SKM-1 (cell line): ENCODE results near the gene RAB40B.

Experiments
- DNase-seq: peaks from one replicate; lab custom pipeline; 2025; ENCODE audit not compliant: unreplicated experiment; lab: John Stamatoyannopoulos, UW

Gene RAB40B

DNA sequence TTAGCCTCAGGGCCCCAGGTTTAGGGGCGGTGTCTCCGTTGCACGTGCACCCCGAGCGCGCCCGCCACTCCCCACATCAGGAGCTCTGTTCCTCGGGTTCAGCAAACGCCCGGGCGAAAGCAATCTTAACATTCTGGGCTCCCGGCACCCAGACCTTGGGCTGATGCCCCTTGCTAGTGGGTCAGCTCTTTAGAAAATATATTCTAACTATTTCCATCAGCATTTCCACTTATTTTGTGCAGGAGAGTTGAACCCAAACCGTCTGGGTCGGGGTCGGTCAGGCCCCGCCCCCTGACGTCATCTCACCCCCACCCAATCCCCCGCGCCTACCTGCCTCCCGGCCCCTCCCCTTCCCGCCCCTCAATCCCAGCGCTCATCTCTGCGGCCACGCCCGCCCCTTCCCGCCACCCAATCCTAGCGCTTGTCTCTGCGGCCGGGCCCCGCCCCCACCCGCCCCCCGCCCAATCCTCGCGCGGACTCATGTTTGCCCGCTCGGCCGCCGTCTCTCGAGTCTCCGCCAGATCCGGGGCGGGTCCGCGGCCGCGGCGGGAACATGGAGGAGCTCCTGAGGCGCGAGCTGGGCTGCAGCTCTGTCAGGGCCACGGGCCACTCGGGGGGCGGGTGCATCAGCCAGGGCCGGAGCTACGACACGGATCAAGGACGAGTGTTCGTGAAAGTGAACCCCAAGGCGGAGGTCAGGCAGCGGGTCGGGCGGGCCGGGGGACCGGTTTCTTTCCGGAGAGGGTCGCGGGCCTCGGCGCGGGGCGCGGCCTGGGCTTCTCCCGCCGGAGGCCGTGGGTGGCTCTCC lies 17.9 kb upstream of the RAB40B start, which contains the start of gene FN3KRP:
TSS of gene FN3KRP (plus strand) at position 504 of the 808 bp plus-strand sequence. CDS start at position 554, 50 bp downstream.
- peak; percentile 85 for DNase-seq

DNA sequence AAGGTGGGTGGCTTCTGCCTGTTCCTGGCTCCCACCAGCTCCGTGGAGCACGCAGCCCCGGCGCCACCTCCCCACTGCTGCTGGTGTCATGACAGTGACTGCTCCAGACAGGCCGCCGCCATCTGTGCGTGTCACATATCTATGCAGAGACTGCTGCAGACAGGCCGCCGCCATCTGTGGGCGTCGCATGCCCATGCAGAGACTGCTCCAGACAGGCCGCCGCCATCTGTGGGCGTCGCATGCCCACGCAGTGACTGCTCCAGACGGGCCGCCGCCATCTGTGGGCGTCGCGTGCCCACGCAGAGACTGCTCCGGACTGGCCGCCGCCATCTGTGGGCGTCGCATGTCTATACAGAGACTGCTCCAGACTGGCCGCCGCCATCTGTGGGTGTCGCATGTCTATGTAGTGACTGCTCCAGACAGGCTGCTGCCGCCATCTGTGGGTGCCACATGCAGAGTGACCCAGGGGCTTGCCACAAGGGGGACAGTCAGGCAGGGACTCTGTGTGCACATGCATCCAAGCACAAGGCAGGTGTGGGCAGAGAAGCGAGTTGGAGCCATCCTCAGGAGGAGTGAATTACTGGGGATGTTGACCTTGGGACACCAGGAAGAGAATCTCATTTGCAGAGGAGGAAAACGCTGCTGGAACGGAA lies 14.7 kb upstream of the RAB40B start:
- no peak for DNase-seq

GRCh38 chr17:82710499-82711232 lies 12.2 kb upstream of the RAB40B start:
- DNase-seq, result no peak

- no peak for DNase-seq
Observed at GRCh38 chr17:82709676-82710498, 11.4 kb upstream of the RAB40B start.

GRCh38 chr17:82709024-82709675 lies 10.7 kb upstream of the RAB40B start:
- no peak for DNase-seq

- no peak for DNase-seq
Observed at GRCh38 chr17:82705756-82706155, 7.3 kb upstream of the RAB40B start.

GRCh38 chr17:82704886-82705285 lies 6.4 kb upstream of the RAB40B start:
- DNase-seq, result no peak

- DNase-seq, result no peak
Observed at GRCh38 chr17:82703935-82704865, 5.7 kb upstream of the RAB40B start.

- no peak for DNase-seq
Observed at GRCh38 chr17:82703036-82703745, 4.7 kb upstream of the RAB40B start.

GRCh38 chr17:82702231-82702927 lies 3.9 kb upstream of the RAB40B start:
- no peak for DNase-seq

GRCh38 chr17:82699551-82699950 lies 1.1 kb upstream of the RAB40B start:
- DNase-seq, result no peak

- no peak for DNase-seq
Observed at GRCh38 chr17:82698974-82699442, 510 bp upstream of the RAB40B start.

GRCh38 chr17:82697808-82698064 lies 762 bp downstream of the RAB40B start:
- DNase-seq, result no peak

DNA sequence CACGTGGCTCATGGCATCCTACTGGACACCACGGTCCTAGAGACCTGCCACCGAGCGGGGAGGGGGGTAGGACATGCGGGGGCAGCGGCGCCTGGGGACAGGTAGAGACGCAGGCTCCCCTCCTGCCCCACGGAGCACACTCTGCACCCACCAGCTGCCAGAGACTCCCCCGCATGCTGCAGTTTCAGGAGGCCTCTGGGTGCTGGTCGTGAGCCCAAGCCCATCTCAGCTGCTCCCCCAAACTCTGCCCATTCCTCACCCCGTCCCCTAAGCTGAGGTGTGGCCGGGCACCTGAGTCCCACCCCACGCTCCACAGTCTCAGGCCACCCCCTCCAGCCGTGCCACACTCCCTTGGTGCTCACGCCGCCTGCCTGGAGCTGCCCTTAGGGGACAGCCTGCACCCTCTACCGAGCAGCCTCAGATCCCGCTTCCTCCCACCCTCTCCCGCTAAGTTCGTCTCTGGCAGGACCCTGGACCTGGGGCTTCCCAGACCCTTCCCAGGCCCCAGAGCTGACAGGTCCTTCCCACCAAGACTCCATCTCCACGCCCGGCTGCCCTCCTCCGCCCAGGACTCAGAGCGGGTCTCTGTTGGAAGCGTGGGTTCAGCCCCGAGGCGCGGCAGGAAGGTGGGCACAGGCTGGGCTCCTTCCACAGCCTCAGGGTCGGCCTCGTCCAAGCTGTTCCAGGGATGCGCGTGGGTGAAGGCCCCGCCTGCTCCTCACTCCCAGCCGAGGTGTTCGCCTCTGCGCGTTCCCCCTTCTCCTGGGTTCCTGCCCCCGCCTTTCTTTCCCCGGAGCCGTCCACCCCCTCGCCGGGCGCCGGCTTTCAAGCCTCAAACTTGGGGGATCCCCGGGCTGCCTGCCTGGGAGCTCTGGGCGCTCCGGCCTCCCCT lies 1.3 kb downstream of the RAB40B start:
- DNase-seq, result no peak

DNA sequence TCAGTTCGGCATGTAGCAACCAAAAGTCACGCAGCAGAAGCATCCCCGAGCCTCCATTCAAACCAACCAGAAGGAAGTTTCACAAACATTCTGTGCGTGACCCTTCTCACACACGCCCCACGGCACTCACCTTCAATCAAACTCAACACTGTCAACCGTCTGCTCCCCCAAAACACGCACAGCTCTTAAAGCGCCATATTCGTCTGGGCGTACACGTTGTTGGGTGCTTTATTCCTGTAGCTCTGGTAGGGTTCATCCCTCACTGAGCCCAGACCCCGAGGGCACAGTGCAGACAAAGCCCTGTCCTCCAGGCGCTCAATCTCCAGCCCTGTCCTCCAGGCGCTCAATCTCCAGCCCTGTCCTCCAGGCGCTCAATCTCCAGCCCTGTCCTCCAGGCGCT lies 2.2 kb downstream of the RAB40B start:
- no peak for DNase-seq

DNA sequence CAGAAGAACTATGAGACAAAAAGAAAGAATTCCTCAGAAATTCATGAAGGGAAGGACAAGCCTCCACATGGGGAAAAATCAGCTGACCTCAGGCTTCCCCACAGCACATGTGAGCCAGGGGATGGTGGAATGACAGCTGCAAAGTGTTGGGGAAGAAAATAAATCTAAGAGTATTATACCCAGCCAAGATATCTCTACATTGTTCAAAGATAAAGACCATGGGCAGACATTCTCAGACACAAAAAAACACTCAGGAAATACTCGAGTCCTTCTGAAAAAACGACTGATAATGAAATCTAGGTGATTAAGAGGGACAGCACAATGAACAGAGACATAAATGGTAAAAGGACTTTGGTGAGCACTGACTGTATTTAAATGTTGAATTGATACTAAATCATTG lies 3.9 kb downstream of the RAB40B start:
- DNase-seq, result no peak

GRCh38 chr17:82693168-82693867 lies 5.2 kb downstream of the RAB40B start:
- DNase-seq, result no peak
